ENCODE data around the gene MYRIP.
"Not testable (repeated sequence)": the region's sequence is repeated elsewhere in the genome, so short reads cannot be mapped to it uniquely, and the experiment has no call there.

MYRIP gene

GRCh38 chr3:40070816-40071215 is 261.4 kb downstream of the MYRIP start:
- no peaks in the 10 kb centered on the region for H3K4me1 ChIP-seq (ENCODE audit: insufficient read depth, low read length)

DNA sequence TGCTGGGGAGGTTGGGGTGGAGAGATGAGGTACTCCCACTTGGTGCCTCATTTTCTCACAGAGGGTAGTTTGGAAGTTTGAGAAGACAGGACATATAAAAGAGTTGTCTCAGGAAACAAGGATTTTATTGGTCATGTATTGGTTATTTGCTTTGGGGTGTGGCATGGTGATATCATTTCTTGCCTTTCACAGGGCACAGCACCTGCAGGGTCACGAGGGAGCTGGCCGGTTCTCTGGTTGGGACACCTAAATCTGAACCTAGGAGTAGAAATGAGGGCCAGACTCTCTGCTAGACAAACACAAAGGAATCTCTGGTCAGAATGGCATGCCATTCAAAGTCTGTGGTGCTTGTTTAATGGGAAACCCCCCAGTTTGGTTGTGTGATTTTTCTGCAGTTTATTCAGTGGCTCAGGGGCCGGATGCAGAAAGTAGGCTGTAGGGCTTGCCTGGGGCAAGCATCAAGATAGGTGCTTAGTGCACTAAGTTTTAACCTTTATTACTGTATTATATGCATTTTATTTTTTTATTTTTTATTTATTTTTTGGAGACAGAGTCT is 262.4 kb downstream of the MYRIP start:
- H3K36me3 ChIP-seq (ENCODE audit: insufficient read depth, low read length) = no peaks in the 10 kb centered on the region
- no peaks in the 10 kb centered on the region for H3K4me1 ChIP-seq (ENCODE audit: insufficient read depth, low read length)
- H3K4me3 ChIP-seq (ENCODE audit: low read depth in 1 of 2, low read length in 2 of 2) = no peak overlapping the region
- no peaks in the 10 kb centered on the region for H3K27me3 ChIP-seq (ENCODE audit: control insufficient read depth in 1 of 2, insufficient read depth in 2 of 2, low read length in 2 of 2)
- H3K9ac ChIP-seq (ENCODE audit: low read length) = no peak overlapping the region
- H3K9me3 ChIP-seq (ENCODE audit: low read length) = no peaks in the 10 kb centered on the region
- H3K27ac ChIP-seq (ENCODE audit: low read depth, low read length) = no peak overlapping the region

More at GRCh38 chr3:40070816-40071215, 261.4 kb downstream of the MYRIP start:
- Histone ChIP-seq H3K27ac (ENCODE audit: low read depth, low read length) (no peak overlapping the region), H3K9me3 (ENCODE audit: low read length) (no peaks in the 10 kb centered on the region), H3K9ac (ENCODE audit: low read length) (no peak overlapping the region), H3K27me3 (ENCODE audit: control insufficient read depth in 1 of 2, insufficient read depth in 2 of 2, low read length in 2 of 2) (no peaks in the 10 kb centered on the region), H3K36me3 (ENCODE audit: insufficient read depth, low read length) (no peaks in the 10 kb centered on the region), H3K4me3 (ENCODE audit: low read depth in 1 of 2, low read length in 2 of 2) (no peak overlapping the region)

- H3K27me3 ChIP-seq (ENCODE audit: control insufficient read depth in 1 of 2, insufficient read depth in 2 of 2, low read length in 2 of 2) = no peaks in the 10 kb centered on the region
- H3K27ac ChIP-seq (ENCODE audit: low read depth, low read length) = no peak overlapping the region
- H3K36me3 ChIP-seq (ENCODE audit: insufficient read depth, low read length) = no peaks in the 10 kb centered on the region
- no peak overlapping the region for H3K4me3 ChIP-seq (ENCODE audit: low read depth in 1 of 2, low read length in 2 of 2)
- no peaks in the 10 kb centered on the region for H3K9me3 ChIP-seq (ENCODE audit: low read length)
- no peak overlapping the region for H3K9ac ChIP-seq (ENCODE audit: low read length)
- no peaks in the 10 kb centered on the region for H3K4me1 ChIP-seq (ENCODE audit: insufficient read depth, low read length)
Measured at GRCh38 chr3:40073310-40074007, 264.1 kb downstream of the MYRIP start.

DNA sequence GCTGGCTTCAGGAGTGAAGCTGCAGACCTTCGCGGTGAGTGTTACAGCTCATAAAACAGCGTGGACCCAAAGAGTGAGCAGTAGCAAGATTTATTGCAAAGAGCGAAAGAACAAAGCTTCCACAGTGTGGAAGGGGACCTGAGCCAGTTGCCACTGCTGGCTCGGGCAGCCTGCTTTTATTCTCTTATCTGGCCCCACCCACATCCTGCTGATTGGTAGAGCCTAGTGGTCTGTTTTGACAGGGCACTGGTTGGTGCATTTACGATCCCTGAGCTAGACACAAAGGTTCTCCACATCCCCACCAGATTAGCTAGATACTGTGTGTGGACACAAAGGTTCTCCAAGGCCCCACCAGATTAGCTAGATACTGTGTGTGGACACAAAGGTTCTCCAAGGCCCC is 267.7 kb downstream of the MYRIP start:
- H3K4me1 ChIP-seq (ENCODE audit: insufficient read depth, low read length); H3K9me3 ChIP-seq (ENCODE audit: low read length); H3K4me3 ChIP-seq (ENCODE audit: low read depth in 1 of 2, low read length in 2 of 2); H3K36me3 ChIP-seq (ENCODE audit: insufficient read depth, low read length); H3K27me3 ChIP-seq (ENCODE audit: control insufficient read depth in 1 of 2, insufficient read depth in 2 of 2, low read length in 2 of 2); H3K9ac ChIP-seq (ENCODE audit: low read length); H3K27ac ChIP-seq (ENCODE audit: low read depth, low read length): not testable (repeated sequence)

- not testable (repeated sequence) for H3K4me1 ChIP-seq (ENCODE audit: insufficient read depth, low read length); H3K27me3 ChIP-seq (ENCODE audit: control insufficient read depth in 1 of 2, insufficient read depth in 2 of 2, low read length in 2 of 2); H3K36me3 ChIP-seq (ENCODE audit: insufficient read depth, low read length); H3K27ac ChIP-seq (ENCODE audit: low read depth, low read length); H3K9me3 ChIP-seq (ENCODE audit: low read length); H3K4me3 ChIP-seq (ENCODE audit: low read depth in 1 of 2, low read length in 2 of 2); H3K9ac ChIP-seq (ENCODE audit: low read length)
Measured at GRCh38 chr3:40077828-40078492, 268.6 kb downstream of the MYRIP start.

DNA sequence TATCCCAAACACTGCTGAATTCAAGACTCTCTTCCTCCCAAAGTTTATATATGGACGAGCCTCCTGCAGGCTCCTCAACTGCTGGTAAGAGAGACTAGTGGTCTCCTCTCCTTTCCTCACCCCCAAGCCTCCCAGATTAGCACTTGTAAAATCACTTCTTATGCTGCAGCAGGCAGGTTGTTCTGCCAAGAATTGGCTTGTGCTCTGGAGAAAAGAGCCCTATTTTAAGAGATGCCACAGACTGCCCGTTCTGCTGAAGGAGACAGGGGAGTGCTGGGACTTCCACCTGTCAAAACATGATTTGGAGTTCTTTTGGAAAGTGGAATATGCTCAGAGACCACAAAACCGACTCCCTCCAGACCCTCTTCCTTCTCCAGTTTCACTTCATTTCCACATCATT is 269.2 kb downstream of the MYRIP start:
- H3K27ac ChIP-seq (ENCODE audit: low read depth, low read length) = no peak overlapping the region

DNA sequence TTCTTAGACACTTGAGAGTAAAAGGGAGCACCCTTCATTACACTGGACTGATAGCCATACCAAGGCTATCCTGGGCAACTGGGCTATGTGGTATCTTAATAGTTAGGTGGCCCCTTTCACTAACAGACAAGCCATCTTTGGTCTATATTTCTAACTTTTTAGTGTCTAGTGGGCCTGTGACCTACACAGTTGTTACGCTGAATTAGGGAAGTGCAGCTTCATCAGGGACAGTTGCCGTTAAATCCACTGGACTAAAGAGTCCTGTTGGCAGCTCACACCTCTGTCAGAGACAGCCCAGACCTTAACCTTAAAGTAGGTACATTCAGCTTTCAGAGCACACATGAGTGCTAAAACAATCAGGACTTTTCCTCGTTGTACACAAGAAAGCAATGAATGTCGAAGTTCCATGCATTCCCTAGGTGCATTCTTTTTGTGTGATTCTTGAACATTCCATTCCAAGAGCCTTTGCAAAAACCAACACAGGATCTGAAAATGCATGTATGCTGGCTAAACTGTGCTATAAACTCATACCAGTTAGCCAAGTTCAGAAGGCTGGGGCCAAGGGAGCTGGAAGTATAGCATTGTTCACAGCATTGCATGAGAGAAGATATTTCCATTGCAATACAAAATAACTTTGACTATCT is 269.9 kb downstream of the MYRIP start:
- H3K9me3 ChIP-seq (ENCODE audit: low read length) = no peaks in the 10 kb centered on the region
- no peaks in the 10 kb centered on the region for H3K36me3 ChIP-seq (ENCODE audit: insufficient read depth, low read length)
- H3K4me3 ChIP-seq (ENCODE audit: low read depth in 1 of 2, low read length in 2 of 2) = no peak overlapping the region
- no peaks in the 10 kb centered on the region for H3K4me1 ChIP-seq (ENCODE audit: insufficient read depth, low read length)
- no peak overlapping the region for H3K9ac ChIP-seq (ENCODE audit: low read length)
- H3K27ac ChIP-seq (ENCODE audit: low read depth, low read length) = no peak overlapping the region
- no peaks in the 10 kb centered on the region for H3K27me3 ChIP-seq (ENCODE audit: control insufficient read depth in 1 of 2, insufficient read depth in 2 of 2, low read length in 2 of 2)

More for the DNA sequence above, 269.2 kb downstream of the MYRIP start:
- H3K9ac ChIP-seq (ENCODE audit: low read length) = no peak overlapping the region
- no peaks in the 10 kb centered on the region for H3K36me3 ChIP-seq (ENCODE audit: insufficient read depth, low read length)
- H3K4me3 ChIP-seq (ENCODE audit: low read depth in 1 of 2, low read length in 2 of 2) = no peak overlapping the region
- no peaks in the 10 kb centered on the region for H3K9me3 ChIP-seq (ENCODE audit: low read length)
- no peaks in the 10 kb centered on the region for H3K4me1 ChIP-seq (ENCODE audit: insufficient read depth, low read length)
- no peaks in the 10 kb centered on the region for H3K27me3 ChIP-seq (ENCODE audit: control insufficient read depth in 1 of 2, insufficient read depth in 2 of 2, low read length in 2 of 2)

- no peaks in the 10 kb centered on the region for H3K4me1 ChIP-seq (ENCODE audit: insufficient read depth, low read length)
Measured at GRCh38 chr3:40079847-40080240, 270.4 kb downstream of the MYRIP start.

DNA sequence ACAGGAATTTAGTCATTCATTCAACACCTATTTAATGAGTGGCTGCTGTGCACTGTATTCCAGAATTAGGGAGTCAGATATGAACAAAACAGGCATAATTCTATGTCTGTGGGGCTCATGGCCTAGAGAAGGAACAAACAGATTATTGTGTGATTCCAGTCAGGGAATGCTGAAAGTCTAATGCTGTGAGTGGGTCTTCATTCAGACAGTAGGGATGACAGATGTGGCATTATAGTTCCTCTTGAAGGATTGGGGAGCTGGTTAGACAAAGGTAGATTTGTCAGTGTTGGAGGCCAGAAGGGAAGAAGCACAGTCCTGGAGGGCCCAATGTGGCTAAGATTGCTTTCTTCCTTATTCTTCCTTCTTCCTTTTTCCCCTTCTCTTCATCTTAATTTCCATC is 273.7 kb downstream of the MYRIP start:
- Histone ChIP-seq H3K27ac (ENCODE audit: low read depth, low read length) (no peak overlapping the region), H3K9me3 (ENCODE audit: low read length) (no peaks in the 10 kb centered on the region), H3K27me3 (ENCODE audit: control insufficient read depth in 1 of 2, insufficient read depth in 2 of 2, low read length in 2 of 2) (no peaks in the 10 kb centered on the region), H3K4me3 (ENCODE audit: low read depth in 1 of 2, low read length in 2 of 2) (no peak overlapping the region), H3K36me3 (ENCODE audit: insufficient read depth, low read length) (no peaks in the 10 kb centered on the region), H3K9ac (ENCODE audit: low read length) (no peak overlapping the region), H3K4me1 (ENCODE audit: insufficient read depth, low read length) (no peaks in the 10 kb centered on the region)

More at GRCh38 chr3:40079847-40080240, 270.4 kb downstream of the MYRIP start:
- Histone ChIP-seq H3K27ac (ENCODE audit: low read depth, low read length) (no peak overlapping the region), H3K9ac (ENCODE audit: low read length) (no peak overlapping the region), H3K4me3 (ENCODE audit: low read depth in 1 of 2, low read length in 2 of 2) (no peak overlapping the region), H3K36me3 (ENCODE audit: insufficient read depth, low read length) (no peaks in the 10 kb centered on the region), H3K9me3 (ENCODE audit: low read length) (no peaks in the 10 kb centered on the region), H3K27me3 (ENCODE audit: control insufficient read depth in 1 of 2, insufficient read depth in 2 of 2, low read length in 2 of 2) (no peaks in the 10 kb centered on the region)

DNA sequence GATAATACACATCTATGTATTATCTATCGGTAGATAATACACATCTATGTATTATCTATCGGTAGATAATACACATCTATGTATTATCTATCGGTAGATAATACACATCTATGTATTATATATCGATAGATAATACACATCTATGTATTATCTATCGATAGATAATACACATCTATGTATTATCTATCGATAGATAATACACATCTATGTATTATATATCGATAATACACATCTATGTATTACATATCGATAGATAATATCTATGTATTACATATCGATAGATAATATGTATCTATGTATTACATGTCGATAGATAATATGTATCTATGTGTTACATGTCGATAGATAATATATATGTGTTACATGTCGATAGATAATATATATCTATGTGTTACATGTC is 275.0 kb downstream of the MYRIP start:
- H3K9ac ChIP-seq (ENCODE audit: low read length); H3K4me1 ChIP-seq (ENCODE audit: insufficient read depth, low read length); H3K27ac ChIP-seq (ENCODE audit: low read depth, low read length); H3K4me3 ChIP-seq (ENCODE audit: low read depth in 1 of 2, low read length in 2 of 2); H3K27me3 ChIP-seq (ENCODE audit: control insufficient read depth in 1 of 2, insufficient read depth in 2 of 2, low read length in 2 of 2); H3K36me3 ChIP-seq (ENCODE audit: insufficient read depth, low read length); H3K9me3 ChIP-seq (ENCODE audit: low read length): not testable (repeated sequence)

GRCh38 chr3:40086890-40087883 is 277.8 kb downstream of the MYRIP start:
- Histone ChIP-seq H3K4me1 (ENCODE audit: insufficient read depth, low read length) (no peaks in the 10 kb centered on the region), H3K27ac (ENCODE audit: low read depth, low read length) (no peak overlapping the region), H3K36me3 (ENCODE audit: insufficient read depth, low read length) (no peaks in the 10 kb centered on the region), H3K27me3 (ENCODE audit: control insufficient read depth in 1 of 2, insufficient read depth in 2 of 2, low read length in 2 of 2) (no peaks in the 10 kb centered on the region), H3K4me3 (ENCODE audit: low read depth in 1 of 2, low read length in 2 of 2) (no peak overlapping the region), H3K9me3 (ENCODE audit: low read length) (no peaks in the 10 kb centered on the region), H3K9ac (ENCODE audit: low read length) (no peak overlapping the region)

All from muscle layer of colon (tissue), 2 donors.